AG10803 (cell line): ENCODE measurements around the gene MNAT1.

ENCODE experiments used
- DNase-seq: peaks from one replicate; pipeline ENCODE4 v3.0.0; 2010; ENCODE audit warnings: low read depth
- H3K4me3 ChIP-seq: 2 replicates; pipeline ENCODE4 v1.5.1; 2011; ENCODE audit warnings: mild to moderate bottlenecking, low read length, control low read depth
- TF ChIP-seq, protein P1 (sequence below): conservative IDR thresholded peaks from 2 replicates; pipeline ENCODE4 v1.5.1; 2011; ENCODE audit warnings: mild to moderate bottlenecking, low read length, control low read depth, inconsistent platforms

Gene MNAT1

DNA sequence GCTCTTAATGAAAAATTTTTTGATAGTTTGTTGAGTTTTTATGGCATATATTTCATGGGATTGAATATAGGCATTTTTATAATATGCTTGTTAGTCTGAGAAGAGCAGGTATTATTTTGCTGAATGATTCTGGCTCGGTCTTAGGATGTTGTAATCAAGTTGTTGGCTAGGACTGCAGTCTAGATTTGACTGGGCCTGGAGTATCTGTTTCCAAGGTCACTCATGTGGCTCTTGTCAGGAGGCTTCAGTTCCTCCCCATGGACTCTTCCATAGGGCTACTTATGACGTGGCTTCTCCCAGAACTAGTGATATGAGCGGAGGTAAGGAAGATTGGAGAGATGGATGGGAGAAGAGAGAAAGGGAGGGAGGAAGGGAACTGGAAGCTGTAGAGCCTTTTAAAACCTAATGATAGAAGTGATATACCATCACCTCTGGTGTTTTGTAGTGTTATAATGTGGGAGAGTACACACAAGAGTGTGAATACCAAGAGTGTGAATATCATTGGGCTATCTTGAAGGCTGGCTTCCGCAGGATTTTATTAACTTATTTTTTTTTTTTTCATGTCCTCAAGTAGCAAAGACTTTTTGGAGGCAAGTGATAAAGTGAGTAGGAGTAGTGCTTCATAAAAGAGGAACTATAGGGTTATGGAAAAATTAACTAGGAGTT lies 4.4 kb downstream of the MNAT1 start:
- no peak overlapping the region for H3K4me3 ChIP-seq
- DNase-seq, result no peak
- TF ChIP-seq, protein P1, sequence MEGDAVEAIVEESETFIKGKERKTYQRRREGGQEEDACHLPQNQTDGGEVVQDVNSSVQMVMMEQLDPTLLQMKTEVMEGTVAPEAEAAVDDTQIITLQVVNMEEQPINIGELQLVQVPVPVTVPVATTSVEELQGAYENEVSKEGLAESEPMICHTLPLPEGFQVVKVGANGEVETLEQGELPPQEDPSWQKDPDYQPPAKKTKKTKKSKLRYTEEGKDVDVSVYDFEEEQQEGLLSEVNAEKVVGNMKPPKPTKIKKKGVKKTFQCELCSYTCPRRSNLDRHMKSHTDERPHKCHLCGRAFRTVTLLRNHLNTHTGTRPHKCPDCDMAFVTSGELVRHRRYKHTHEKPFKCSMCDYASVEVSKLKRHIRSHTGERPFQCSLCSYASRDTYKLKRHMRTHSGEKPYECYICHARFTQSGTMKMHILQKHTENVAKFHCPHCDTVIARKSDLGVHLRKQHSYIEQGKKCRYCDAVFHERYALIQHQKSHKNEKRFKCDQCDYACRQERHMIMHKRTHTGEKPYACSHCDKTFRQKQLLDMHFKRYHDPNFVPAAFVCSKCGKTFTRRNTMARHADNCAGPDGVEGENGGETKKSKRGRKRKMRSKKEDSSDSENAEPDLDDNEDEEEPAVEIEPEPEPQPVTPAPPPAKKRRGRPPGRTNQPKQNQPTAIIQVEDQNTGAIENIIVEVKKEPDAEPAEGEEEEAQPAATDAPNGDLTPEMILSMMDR, result no peak

DNA sequence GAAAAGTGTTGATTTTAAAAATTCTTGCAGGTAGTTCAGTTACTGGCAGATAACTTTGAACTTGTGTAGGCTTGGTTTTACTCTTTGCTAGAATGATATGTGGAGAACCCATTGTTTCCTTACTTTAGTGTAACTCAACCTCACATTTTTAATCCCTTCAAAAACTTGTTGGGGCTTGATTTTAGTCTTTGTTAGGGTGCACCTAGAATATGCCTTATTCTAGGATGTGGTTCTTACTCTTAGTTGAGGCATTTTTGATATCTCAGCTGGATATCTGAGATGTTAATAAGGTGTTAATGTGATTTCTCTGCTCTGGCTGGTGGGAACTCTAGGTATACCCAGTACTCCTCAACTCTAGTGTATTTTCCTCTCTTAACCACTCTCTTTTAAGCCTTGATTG lies 10.0 kb downstream of the MNAT1 start:
- TF ChIP-seq, protein P1, result no peak
- DNase-seq, result no peak
- no peak overlapping the region for H3K4me3 ChIP-seq

DNA sequence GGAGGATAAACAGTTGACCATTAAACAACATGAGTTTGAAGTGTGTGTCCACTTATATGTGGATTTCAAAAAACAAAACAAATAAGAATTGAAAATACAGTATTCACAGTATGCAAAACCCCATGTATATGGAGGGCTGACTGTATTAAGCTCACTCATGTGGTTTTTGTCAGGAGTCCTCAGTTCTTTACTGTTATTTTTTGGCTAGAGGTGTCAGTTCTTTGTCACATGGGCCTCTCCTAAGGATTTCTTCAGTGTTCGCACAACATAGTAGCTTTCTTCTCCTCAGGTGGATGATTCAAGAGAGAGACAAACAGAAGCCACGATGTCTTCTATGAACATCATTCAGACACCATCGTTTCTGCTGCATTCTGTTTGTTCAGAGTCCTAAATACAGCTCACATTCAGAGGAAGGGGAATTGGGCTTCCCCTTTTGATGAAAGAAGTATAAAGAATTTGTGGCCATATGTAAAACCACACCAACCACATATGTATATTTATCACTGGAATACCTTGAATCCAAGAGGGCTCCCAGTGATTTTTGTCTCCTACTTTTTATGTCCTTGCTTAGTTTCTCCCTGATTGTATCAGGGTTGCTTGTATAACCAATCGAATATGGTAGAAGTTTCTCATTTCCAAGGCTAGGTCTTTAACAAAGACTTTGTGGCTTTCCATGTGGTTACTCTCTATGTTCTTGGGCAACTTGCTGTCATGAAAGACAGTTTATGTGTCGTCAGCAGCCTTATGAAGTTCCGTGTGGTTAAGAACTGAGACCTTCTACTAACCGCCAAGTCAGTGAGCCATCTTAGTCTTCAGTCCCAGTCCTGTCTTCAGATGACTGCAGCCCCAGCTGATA lies 18.9 kb downstream of the MNAT1 start:
- no peak overlapping the region for H3K4me3 ChIP-seq
- TF ChIP-seq, protein P1, result no peak
- DNase-seq, result peak; percentile 61

DNA sequence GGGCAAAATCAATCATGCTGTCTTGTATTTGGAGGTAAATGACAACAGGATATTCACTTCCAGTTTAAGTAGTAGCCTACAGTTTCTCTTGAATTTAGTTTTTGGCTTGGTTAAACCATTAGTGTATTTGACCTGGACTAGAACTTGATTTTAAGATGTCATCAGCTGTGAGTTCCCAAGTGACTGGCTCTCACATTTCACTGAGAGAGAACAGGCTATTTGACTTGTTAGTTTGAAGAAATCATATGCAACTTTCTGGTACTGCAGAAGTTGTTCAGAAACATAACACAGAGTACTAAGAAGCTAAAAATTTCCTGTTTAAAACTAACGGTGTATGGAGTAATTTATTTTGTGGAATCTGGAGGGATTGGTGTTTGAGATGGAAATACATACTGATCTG lies 22.3 kb downstream of the MNAT1 start:
- TF ChIP-seq, protein P1, result no peak

DNA sequence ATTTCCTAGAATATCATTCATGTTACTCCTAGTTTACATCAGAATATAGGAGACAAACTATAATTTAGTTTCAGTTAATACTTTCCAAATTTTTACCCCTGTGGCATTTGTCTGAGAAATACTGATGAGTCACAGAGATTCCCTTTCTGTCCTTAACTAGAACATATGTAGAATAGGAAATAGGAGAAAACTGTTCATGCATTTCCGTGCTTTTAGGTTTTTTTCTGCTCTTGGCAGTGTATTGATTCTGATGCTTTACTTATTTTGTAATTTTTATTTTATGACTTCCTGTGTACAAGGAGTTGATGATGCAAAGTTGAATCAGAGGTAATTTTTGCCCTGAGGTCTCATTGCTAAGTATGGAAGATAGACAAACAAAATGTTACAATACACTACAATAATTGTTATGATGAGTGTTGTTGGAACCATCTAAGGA lies 23.0 kb downstream of the MNAT1 start:
- peak; percentile 83 for DNase-seq
- H3K4me3 ChIP-seq, result no peak overlapping the region
- TF ChIP-seq, protein P1, result no peak

More for the DNA sequence above, 22.3 kb downstream of the MNAT1 start:
- peak; percentile 27 for DNase-seq
- H3K4me3 ChIP-seq, result no peak overlapping the region

DNA sequence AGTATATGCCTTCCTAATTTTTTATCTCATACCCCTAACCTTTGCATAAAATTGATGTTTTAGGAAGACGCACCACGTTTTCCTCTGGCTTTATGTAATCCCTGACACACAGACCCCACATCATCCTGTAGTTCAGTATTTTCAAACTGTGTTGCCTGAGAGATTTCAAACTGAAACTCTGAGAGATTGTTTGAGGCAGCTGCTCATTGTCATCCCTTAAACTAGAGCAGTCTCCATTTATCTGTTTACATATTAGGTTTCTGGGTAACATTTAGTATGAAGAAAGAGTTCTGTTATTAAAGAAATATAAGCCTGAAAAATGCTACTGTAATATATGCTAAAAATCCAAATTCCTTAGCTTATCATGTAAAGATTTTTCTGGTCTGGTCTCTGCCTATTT lies 24.3 kb downstream of the MNAT1 start:
- TF ChIP-seq, protein P1, result no peak
- H3K4me3 ChIP-seq, result no peak overlapping the region
- no peak for DNase-seq

DNA sequence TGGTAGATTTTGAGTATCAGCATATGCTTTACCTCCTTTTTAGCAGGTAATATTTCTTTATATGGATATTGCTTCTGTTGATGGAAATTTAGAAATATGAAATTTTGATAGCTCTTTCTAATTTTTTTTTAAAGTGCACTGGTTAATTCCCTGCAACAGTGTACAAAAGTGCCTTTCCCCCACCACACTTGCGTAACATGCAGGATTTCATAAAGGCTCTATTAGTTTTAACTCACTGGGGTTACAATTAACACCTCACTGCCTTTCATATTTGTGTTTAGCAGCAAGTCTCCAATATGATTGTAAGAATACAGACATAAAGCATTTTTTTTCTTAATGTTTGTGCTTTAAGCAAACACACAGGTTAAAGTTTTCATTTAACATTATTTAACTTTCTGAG lies 25.6 kb downstream of the MNAT1 start:
- no peak for DNase-seq
- H3K4me3 ChIP-seq, result no peak overlapping the region
- TF ChIP-seq, protein P1, result no peak
